GM18526 (cell line): ENCODE results near the gene THOP1.

ENCODE experiments used
- POLR2A ChIP-seq: IDR thresholded peaks from 3 replicates; pipeline ENCODE4 v1.6.1; 2011; ENCODE audit not compliant: insufficient read length; ENCODE audit errors: extremely low read depth

THOP1 gene

GRCh38 chr19:2804156-2805004 lies 19.1 kb downstream of the THOP1 start:
- TF ChIP-seq POLR2A: no peak

- TF ChIP-seq POLR2A: no peak
These were observed 20.1 kb downstream of the THOP1 start for GRCh38 chr19:2805261-2805900.

GRCh38 chr19:2805991-2806649 lies 20.8 kb downstream of the THOP1 start:
- no peak for TF ChIP-seq POLR2A

- TF ChIP-seq POLR2A: no peak
These were observed 21.6 kb downstream of the THOP1 start for GRCh38 chr19:2806736-2807378.

- no peak for TF ChIP-seq POLR2A
These were observed 22.3 kb downstream of the THOP1 start for GRCh38 chr19:2807379-2808128.

GRCh38 chr19:2808129-2808941 lies 23.0 kb downstream of the THOP1 start:
- TF ChIP-seq POLR2A: no peak

- no peak for TF ChIP-seq POLR2A
These were observed 24.3 kb downstream of the THOP1 start for GRCh38 chr19:2809387-2810140.

- no peak for TF ChIP-seq POLR2A
These were observed 25.1 kb downstream of the THOP1 start for GRCh38 chr19:2810141-2811091.

GRCh38 chr19:2811221-2811722 lies 26.0 kb downstream of the THOP1 start:
- TF ChIP-seq POLR2A: no peak

GRCh38 chr19:2811735-2812413 lies 26.6 kb downstream of the THOP1 start:
- TF ChIP-seq POLR2A: no peak

- TF ChIP-seq POLR2A: no peak
These were observed 27.3 kb downstream of the THOP1 start for GRCh38 chr19:2812414-2813234.
